GM19099 (cell line): ENCODE results near the gene UBN1.

ENCODE experiments used
- POLR2A ChIP-seq: IDR thresholded peaks from 3 replicates; pipeline ENCODE4 v1.6.1; 2011; ENCODE audit warnings: low read depth; ENCODE audit not compliant: insufficient read length; ENCODE audit errors: extremely low read depth

Gene UBN1, protein sequence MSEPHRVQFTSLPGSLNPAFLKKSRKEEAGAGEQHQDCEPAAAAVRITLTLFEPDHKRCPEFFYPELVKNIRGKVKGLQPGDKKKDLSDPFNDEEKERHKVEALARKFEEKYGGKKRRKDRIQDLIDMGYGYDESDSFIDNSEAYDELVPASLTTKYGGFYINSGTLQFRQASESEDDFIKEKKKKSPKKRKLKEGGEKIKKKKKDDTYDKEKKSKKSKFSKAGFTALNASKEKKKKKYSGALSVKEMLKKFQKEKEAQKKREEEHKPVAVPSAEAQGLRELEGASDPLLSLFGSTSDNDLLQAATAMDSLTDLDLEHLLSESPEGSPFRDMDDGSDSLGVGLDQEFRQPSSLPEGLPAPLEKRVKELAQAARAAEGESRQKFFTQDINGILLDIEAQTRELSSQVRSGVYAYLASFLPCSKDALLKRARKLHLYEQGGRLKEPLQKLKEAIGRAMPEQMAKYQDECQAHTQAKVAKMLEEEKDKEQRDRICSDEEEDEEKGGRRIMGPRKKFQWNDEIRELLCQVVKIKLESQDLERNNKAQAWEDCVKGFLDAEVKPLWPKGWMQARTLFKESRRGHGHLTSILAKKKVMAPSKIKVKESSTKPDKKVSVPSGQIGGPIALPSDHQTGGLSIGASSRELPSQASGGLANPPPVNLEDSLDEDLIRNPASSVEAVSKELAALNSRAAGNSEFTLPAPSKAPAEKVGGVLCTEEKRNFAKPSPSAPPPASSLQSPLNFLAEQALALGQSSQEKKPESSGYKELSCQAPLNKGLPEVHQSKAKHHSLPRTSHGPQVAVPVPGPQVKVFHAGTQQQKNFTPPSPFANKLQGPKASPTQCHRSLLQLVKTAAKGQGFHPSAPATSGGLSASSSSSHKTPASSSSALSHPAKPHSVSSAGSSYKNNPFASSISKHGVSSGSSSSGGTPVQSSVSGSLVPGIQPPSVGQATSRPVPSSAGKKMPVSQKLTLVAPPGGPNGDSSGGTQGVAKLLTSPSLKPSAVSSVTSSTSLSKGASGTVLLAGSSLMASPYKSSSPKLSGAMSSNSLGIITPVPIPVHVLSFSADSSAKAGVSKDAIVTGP (N-terminal part only)

DNA sequence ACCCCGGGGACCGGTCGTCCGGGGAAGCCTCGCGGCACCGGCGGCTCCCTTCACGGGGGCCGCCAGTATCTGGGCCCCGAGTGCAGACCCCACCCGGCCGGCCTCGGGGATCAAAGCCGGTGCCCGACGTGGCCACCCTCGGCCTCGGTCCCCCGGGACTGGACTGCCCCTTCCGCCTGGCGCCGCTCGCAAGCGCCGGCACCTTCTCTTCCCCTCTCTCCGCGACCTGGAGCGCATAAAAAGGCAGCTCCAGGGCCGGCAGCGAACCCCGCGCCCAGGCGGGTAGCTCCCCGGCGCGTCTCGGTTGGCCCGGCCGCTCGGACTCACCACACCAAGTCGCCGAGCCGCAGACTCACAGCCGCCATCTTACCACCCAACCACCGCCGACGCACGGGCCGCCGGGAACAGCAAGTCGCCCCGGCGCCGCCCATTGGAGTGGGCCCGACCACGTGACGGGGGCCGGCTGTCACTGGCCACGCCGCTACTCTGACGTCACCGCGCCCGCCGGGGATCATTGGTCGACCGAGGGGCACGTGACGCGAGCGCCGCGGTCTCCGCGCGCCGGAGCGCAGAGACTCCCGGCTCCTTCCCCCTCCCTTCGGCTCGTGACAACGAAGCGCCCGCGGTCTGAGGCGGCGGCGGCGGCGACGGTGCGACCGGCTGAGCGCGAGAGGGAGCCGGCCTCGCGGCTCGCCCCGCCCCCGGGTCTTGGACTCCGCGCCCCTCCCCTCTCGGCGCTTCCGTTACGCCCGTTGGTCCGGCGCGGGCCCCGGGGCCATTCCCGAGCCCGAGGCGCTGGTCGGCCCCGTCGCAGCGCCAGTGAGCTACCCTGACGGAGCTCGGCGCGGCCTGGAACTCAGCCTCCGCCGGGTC lies at the start of gene UBN1, which contains the start of gene GLYR1:
Gene UBN1, plus strand, starts transcription at position 581 of the 873 bp plus-strand sequence. CDS start 5,437 bp downstream, outside the sequence.
Gene GLYR1, minus strand, starts transcription at position 388 of the 873 bp plus-strand sequence. Its CDS starts 23 bp downstream, at position 365.
- TF ChIP-seq POLR2A: peak; percentile 94

DNA sequence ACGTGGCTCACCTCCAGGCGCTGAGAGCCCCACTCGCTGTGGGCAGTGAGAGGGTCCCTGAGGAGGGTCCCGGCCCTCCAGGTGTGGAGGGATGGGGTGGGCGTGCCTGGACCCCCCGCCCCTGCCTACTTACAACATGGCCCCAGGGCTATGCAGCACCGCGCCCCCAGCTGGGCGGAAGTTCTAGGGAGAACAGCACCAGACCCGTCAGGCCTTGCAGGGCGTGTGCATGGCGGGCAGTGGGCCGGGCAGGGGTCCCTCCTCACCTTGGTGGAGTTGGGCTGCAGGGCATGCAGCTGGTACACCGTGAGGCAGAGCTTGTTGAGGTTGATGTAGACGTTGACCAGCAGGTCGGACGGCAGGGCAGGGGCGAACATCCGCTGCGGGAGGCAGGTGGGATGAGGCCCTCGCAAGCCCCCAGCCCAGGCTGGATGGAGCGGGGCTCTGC lies 49.5 kb upstream of the UBN1 start:
- no peak for TF ChIP-seq POLR2A

- TF ChIP-seq POLR2A: no peak
Observed at GRCh38 chr16:4798456-4798855, 48.8 kb upstream of the UBN1 start.

DNA sequence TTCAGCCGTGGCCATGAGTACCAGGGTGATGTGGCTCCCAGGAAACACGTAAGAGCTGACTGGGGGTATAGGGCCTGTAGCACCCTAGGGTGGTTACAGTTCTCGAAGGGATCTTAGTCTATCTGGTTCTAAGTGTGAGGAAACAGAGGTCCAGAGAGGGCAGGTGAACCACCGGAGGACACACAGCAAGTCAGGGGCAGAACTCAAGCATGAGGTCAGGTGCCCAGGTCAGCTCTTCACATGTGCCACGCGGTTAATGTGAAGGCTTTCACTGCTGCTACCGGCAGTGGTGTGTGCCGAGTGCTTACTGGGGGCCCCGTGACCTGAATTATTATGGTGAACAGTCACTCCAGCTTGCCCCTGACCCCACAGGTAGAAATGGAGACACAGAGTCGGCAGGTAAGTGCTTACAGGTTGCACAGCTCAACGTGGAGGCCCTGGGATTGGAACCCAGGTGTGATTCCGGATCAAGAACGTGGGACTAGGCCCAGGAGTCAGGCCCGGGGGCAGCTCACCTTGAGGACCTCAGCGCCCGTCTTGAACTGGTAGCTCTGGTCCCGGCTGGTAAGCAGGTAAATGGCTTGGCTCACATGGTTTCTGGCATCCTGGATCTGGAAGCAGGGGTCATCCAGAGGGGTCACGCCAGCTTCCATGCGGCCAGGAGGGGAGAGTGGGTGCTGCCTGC lies 48.0 kb upstream of the UBN1 start:
- TF ChIP-seq POLR2A: no peak

DNA sequence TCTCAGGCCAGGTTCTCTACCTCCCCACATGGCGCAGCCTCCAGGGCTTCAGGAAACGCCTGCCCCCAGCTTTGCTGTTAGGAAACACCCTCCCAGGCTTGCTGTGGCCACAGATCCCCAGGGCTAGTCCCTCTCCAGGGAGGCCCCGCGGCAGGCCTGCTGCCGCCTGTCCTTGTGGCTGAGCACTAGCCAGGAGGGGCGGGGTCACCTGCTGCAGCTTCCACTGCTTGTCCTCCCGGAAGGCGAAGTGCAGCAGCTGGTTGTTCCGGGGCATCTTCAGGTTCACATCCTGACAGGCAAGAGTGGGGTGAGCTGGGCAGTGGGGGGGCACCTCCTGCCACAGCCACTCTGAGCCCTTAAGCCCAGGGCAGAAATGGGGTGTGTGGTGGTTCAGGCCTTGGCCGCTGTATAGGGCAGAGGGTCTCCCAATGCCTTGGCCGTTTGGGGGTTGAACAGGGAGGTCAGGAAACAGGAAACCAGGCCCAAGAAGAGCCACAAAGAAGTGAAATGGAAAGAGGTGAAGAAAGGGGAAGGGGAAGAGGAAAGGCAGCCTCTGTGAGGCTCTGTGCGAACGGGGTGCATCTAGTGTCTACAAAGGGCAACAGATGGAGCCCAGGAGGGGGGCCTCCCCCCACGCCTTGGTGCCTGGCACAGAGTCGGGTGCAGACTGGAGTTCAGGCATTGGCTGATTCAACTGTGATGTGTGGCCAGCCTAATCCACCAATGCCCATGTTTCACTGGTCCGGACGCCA lies 46.8 kb upstream of the UBN1 start:
- peak; percentile 51 for TF ChIP-seq POLR2A

DNA sequence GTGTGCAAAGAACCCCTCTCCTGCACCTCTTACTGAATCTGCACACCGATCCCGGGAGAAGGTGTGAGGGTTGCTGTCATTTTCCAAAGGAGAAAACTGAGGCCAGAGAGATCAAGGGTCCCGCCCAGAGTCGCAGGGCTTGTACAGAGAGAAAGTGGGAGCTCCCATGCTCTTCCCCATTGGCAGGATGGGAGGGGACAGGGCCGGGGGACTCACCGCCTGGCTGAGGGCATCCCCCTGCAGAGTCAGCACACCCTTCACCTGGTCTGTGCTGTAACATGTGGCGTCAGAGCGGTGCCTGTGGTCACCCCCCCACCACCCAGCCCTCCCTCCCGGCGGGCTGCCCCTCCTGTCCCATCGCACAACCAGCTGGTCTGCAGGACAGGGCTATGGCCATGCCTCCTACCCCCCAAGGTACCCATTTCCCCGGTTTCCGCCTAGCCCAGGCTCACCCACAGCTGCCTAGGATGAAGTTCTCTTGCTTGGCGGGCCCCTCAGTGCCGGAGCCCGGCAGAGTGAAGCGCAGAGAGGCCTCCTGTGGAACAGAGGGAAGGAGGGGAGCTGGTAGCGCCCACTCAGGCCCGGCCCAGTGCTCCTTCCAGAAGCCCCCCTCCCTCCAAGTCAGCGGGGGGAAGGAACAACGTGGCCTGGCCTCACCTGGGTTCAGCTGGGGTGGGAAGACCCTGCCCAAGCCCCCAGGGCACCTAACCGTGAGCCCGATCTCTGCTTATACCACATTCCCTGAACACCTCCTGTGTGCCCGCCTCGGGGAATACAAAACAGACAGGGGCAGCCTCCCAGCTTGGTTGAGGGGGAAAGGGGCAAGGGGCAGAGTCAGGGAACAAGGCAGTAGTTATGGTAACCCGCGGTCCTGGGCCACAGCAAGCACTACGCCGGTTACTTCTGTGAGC lies 46.0 kb upstream of the UBN1 start:
- no peak for TF ChIP-seq POLR2A

- peak; percentile 45 for TF ChIP-seq POLR2A
Observed at GRCh38 chr16:4801962-4802658, 45.2 kb upstream of the UBN1 start, which contains the start of gene ROGDI. Gene ROGDI (minus strand): TSS chr16:4802633. CDS start chr16:4802571, 62 bp downstream.

- TF ChIP-seq POLR2A: no peak
Observed at GRCh38 chr16:4802659-4803287, 44.5 kb upstream of the UBN1 start.

DNA sequence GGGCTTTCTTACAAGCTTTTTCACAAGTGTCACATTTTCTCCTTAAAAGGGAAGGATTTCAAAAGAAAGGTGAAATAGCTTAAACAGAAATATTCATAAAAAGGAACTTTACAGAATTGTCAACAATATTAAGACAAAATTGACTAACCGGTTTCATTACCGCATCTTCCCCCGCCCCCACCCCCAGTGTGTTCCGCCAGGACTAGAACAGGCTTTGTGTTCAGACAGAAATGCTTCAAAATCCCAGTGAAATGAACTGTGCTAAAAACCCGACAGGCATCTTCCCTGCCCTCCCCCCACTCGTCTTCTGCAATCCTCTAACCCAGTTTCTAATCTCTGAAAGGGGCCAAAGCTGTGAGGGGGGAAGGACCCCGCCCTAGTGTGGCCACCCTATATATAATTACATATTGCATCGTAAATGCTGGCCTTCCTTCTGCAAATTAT lies 43.9 kb upstream of the UBN1 start:
- TF ChIP-seq POLR2A: no peak

DNA sequence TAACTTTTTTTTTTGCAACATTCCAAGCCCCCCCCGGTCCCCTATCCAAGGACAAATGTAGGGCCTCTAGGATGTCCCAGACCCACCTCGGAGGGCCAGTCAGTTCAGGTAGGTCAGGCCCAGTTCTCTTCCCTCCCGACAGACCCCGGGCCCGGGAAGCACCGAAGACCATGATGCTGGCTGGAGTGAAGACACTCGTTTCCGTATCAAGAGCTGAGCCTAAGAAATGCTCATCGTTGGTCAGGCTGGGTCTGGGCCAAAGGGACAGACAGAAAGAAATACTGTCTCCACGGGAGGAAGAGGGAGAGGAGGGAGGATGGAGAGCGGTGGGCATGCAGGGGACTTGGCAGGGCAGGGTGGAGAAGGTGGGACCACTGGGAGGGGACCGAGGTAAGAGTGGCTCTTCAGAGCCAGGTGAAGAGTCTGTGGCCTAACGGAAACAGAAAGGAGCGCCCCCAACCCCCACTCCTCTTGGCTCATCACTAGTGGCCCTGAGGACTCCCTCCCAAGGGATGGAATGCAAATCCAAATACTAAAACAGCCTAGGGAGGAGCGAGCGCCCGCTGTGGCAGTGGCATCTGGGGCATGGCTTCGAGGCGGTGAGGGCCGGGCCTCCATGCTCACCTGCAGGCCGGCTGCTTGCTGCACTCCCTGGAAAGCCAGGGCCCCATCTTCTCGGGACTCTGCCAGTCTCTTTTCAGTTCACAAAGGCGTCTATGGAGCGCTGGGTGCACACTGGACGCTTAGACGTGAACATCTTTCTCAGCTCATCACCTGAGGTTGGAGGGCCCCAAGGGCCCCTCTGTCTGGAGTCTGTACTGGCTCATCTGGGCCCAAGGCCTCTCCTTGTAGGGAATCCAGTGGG lies 43.2 kb upstream of the UBN1 start:
- TF ChIP-seq POLR2A: no peak
